K562 (cell line): ENCODE data around the gene DCAF6. TPM values are rescaled to one million over a fixed set of nuclear protein-coding genes. Genes with fewer than 3 reads are reported as not detected.

Experiments used
- ATAC-seq: fragments of 200-7000 bp; cut with Tn5 transposase; 3 replicates; pipeline ENCODE4 v1.9.1; 2020; ENCODE audit warnings: moderate library complexity
- BruUV-seq: library from RNA; stranded (reverse); fragments of 400-500 nt; replicated peaks from 2 replicates; lab custom pipeline; 2021; lab: Mats Ljungman, UMichigan
- CTCF ChIA-PET: fragments of 300-600 bp; formaldehyde crosslinking; extraction: SDS; loops from one replicate; lab custom pipeline; 2021; ENCODE audit warnings: low intra/inter-chr PET ratio; lab: Yijun Ruan, JAX
- POLR2A ChIA-PET: fragments of 300-600, 350-650 bp; sonication (Branson Sonifier 250); formaldehyde crosslinking; extraction: SDS; loops from one replicate; lab custom pipeline; 2021; ENCODE audit warnings: antibody characterized with exemption, inconsistent platforms; lab: Yijun Ruan, JAX
- DNase-seq, 4 experiments: peaks; one replicate each; pipeline versions ENCODE4 v3.0.0 to v3.0.0-alpha.2; 2011 to 2018; ENCODE audit warnings: low spot score in 3 of 4, mixed read lengths in 3 of 4; ENCODE audit errors: extremely low read depth in 1 of 4
- FAIRE-seq: peaks from 2 replicates; lab custom pipeline; 2011; peaks lifted over from hg19 to GRCh38; lab: Jason Lieb, UNC
- H2AFZ ChIP-seq: 2 replicates; pipeline ENCODE4 v1.6.0; 2011; ENCODE audit warnings: low read depth, low read length, control low read depth, inconsistent platforms
- H3K27ac ChIP-seq: fragments of 200-600 bp; 3 replicates; pipeline ENCODE4 v1.8.0; 2011; ENCODE audit warnings: low read depth, mild to moderate bottlenecking, control low read depth, inconsistent platforms, low read length, moderate library complexity, mixed read lengths; ENCODE audit errors: extremely low read depth
- H3K27me3 ChIP-seq, 2 experiments: fragments of 300-600 bp in 1 of 2; 2 replicates in 1 of 2; 3 replicates in 1 of 2; pipeline versions ENCODE4 v1.6.0 to v1.8.0; 2011; ENCODE audit warnings: inconsistent platforms in 2 of 2, low read length in 2 of 2, mild to moderate bottlenecking in 1 of 2, mixed read lengths in 1 of 2, moderate library complexity in 1 of 2; ENCODE audit not compliant: control insufficient read depth in 2 of 2, insufficient read depth in 2 of 2
- H3K36me3 ChIP-seq: fragments of 300-600 bp; 3 replicates; pipeline ENCODE4 v1.8.0; 2011; ENCODE audit warnings: mild to moderate bottlenecking, low read length, inconsistent platforms; ENCODE audit not compliant: control insufficient read depth, insufficient read depth
- H3K4me1 ChIP-seq, 2 experiments: fragments of 200-600 bp in 1 of 2; replicated peaks in 1 of 2; 2 replicates in 1 of 2; 3 replicates in 1 of 2; pipeline versions ENCODE4 v1.5.1 to v1.8.0; 2011; ENCODE audit warnings: inconsistent platforms in 2 of 2, low read length in 2 of 2, mild to moderate bottlenecking in 1 of 2, mixed read lengths in 1 of 2, moderate library complexity in 1 of 2; ENCODE audit not compliant: control insufficient read depth in 2 of 2, insufficient read depth in 2 of 2
- H3K4me2 ChIP-seq: 2 replicates; pipeline ENCODE4 v1.6.1; 2011; ENCODE audit warnings: low read length, control low read depth, inconsistent platforms, mixed read lengths; ENCODE audit not compliant: insufficient read depth
- H3K4me3 ChIP-seq: fragments of 200-600 bp; sonication (generic), shearing (Covaris generic); 2 replicates; pipeline ENCODE4 v1.5.1; 2016; ENCODE audit warnings: control low read depth, inconsistent platforms
- H3K79me2 ChIP-seq: fragments of 200-600 bp; 3 replicates; pipeline ENCODE4 v1.8.0; 2011; ENCODE audit warnings: low read length, inconsistent platforms; ENCODE audit not compliant: control insufficient read depth, insufficient read depth
- H3K9ac ChIP-seq, 2 experiments: 2 replicates each; pipeline versions ENCODE4 v1.6.0 to v1.6.1; 2011; ENCODE audit warnings: low read depth in 2 of 2, low read length in 2 of 2, control low read depth in 1 of 2, inconsistent platforms in 1 of 2, mild to moderate bottlenecking in 1 of 2, mixed read lengths in 1 of 2; ENCODE audit not compliant: insufficient read depth in 1 of 2
- H3K9me1 ChIP-seq: one replicate; pipeline ENCODE4 v1.6.0; 2011; ENCODE audit warnings: inconsistent platforms, mild to moderate bottlenecking, low read length, moderate library complexity; ENCODE audit not compliant: control insufficient read depth, insufficient read depth
- H3K9me3 ChIP-seq: replicated peaks from 2 replicates; pipeline ENCODE4 v1.5.1; 2011; ENCODE audit warnings: low read depth, low read length, inconsistent platforms; ENCODE audit not compliant: control insufficient read depth, insufficient read depth
- H4K20me1 ChIP-seq: replicated peaks from 2 replicates; pipeline ENCODE4 v1.6.1; 2011; ENCODE audit warnings: low read length, inconsistent platforms, mixed read lengths; ENCODE audit not compliant: control insufficient read depth, insufficient read depth
- ARID3A ChIP-seq: IDR thresholded peaks from 2 replicates; pipeline ENCODE4 v1.6.1; 2012; ENCODE audit warnings: low read depth, low read length, improper control_type of control experiment, borderline replicate concordance
- ATF3 ChIP-seq, 2 experiments: fragments of 450-650 bp in 1 of 2; sonication (generic) in 1 of 2; formaldehyde crosslinking in 1 of 2; IDR thresholded peaks in 1 of 2; conservative IDR thresholded peaks in 1 of 2; 2 replicates each; pipeline versions ENCODE4 v1.6.1 to v1.8.1; 2016 to 2023; ENCODE audit warnings: mild to moderate bottlenecking in 2 of 2, moderate library complexity in 2 of 2, inconsistent platforms in 1 of 2, missing genetic modification reagents in 1 of 2
- C11orf30 ChIP-seq: fragments of 450-650 bp; IDR thresholded peaks from 2 replicates; pipeline ENCODE4 v1.6.1; 2016; ENCODE audit warnings: low read depth, mild to moderate bottlenecking
- DPF2 ChIP-seq: fragments of 450-650 bp; IDR thresholded peaks from 2 replicates; pipeline ENCODE4 v1.6.1; 2016
- ESRRB ChIP-seq: fragments of 250-450 bp; sonication (Bioruptor Pico); IDR thresholded peaks from 2 replicates; pipeline ENCODE4 v1.5.0; 2020; ENCODE audit warnings: mild to moderate bottlenecking, moderate library complexity, borderline replicate concordance
- FOSL1 ChIP-seq: fragments of 200-800 bp; sonication (Bioruptor generic); conservative IDR thresholded peaks from 2 replicates; pipeline ENCODE4 v1.6.1; 2016; ENCODE audit warnings: missing genetic modification characterization, missing compliant biosample characterization
- HDAC1 ChIP-seq, 2 experiments: fragments of 450-650 bp; IDR thresholded peaks; 2 replicates each; pipeline ENCODE4 v1.6.1; 2016 to 2017; ENCODE audit warnings: inconsistent platforms in 1 of 2, mild to moderate bottlenecking in 1 of 2, moderate library complexity in 1 of 2
- MAFG ChIP-seq: fragments of 450-650 bp; conservative IDR thresholded peaks from 2 replicates; pipeline ENCODE4 v1.6.1; 2016; ENCODE audit warnings: missing genetic modification characterization, missing compliant biosample characterization
- MCM7 ChIP-seq, 2 experiments: fragments of 450-650 bp; IDR thresholded peaks; 2 replicates each; pipeline ENCODE4 v1.6.1; 2016 to 2018
- NBN ChIP-seq: fragments of 450-650 bp; IDR thresholded peaks from 2 replicates; pipeline ENCODE4 v1.6.1; 2016; ENCODE audit warnings: low read depth, mild to moderate bottlenecking
- NCOA2 ChIP-seq, 2 experiments: fragments of 450-650 bp; IDR thresholded peaks; 2 replicates each; pipeline ENCODE4 v1.6.1; 2018; ENCODE audit warnings: mild to moderate bottlenecking in 2 of 2, moderate library complexity in 1 of 2; ENCODE audit not compliant: partially characterized antibody in 2 of 2
- NCOR1 ChIP-seq: fragments of 450-650 bp; IDR thresholded peaks from 2 replicates; pipeline ENCODE4 v1.6.1; 2016; ENCODE audit warnings: mild to moderate bottlenecking, moderate library complexity
- POLR2A ChIP-seq: fragments of 450-650 bp; conservative IDR thresholded peaks from 2 replicates; pipeline ENCODE4 v1.6.1; 2016
- SMARCC2 ChIP-seq: fragments of 450-650 bp; IDR thresholded peaks from 2 replicates; pipeline ENCODE4 v1.6.1; 2017; ENCODE audit warnings: antibody characterized with exemption, moderate library complexity, mild to moderate bottlenecking, low read depth
- SMARCE1 ChIP-seq: fragments of 450-650 bp; IDR thresholded peaks from 2 replicates; pipeline ENCODE4 v1.7.1; 2016; ENCODE audit warnings: mild to moderate bottlenecking
- THRAP3 ChIP-seq: fragments of 450-650 bp; IDR thresholded peaks from 2 replicates; pipeline ENCODE4 v1.6.1; 2016; ENCODE audit warnings: mild to moderate bottlenecking, inconsistent platforms, borderline replicate concordance
- XRCC4 ChIP-seq: IDR thresholded peaks from one replicate; pipeline ENCODE4 v1.6.1; 2011; ENCODE audit not compliant: insufficient read depth, insufficient read length; ENCODE audit errors: extremely low read depth
- ZKSCAN8 ChIP-seq: fragments of 200-800 bp; sonication (Bioruptor generic); IDR thresholded peaks from 2 replicates; pipeline ENCODE4 v1.6.1; 2016; ENCODE audit warnings: missing genetic modification characterization, missing compliant biosample characterization
- ZNF224 ChIP-seq: sonication (generic); formaldehyde crosslinking; IDR thresholded peaks from 2 replicates; pipeline ENCODE4 v1.8.0; 2022; ENCODE audit warnings: mild to moderate bottlenecking, missing genetic modification reagents
- ZNF408 ChIP-seq: fragments of 250-450 bp; sonication (Bioruptor Pico); IDR thresholded peaks from 2 replicates; pipeline ENCODE4 v1.4.0; 2020; ENCODE audit warnings: low read depth, mild to moderate bottlenecking, moderate library complexity
- WGBS: fragments of 100-300 bp; shearing (Covaris generic); methylation state at CpG from one replicate; pipeline ENCODE4 v1.1.6; 2016; ENCODE audit warnings: low coverage, mixed read lengths; ENCODE audit not compliant: insufficient coverage; ENCODE audit errors: missing lambda C conversion rate; 5-methylcytosine and 5-hydroxymethylcytosine counted together
- in situ Hi-C: fragments of 300-500 bp; cut with MboI; formaldehyde crosslinking; loops from 4 replicates; pipeline ENCODE4 v1.15.0; 2018; ENCODE audit warnings: inconsistent platforms, mixed read lengths
- intact Hi-C: fragments of 100-400 bp; cut with micrococcal nuclease; formaldehyde crosslinking; loops from 2 replicates; pipeline ENCODE4 v1.14.2; 2022
- polyA plus RNA-seq, 8 experiments: library from polyadenylated mRNA; depleted of rRNA in 4 of 8; stranded (reverse) in 5 of 8; unstranded in 3 of 8; fragments of >200 nt; fragmentation: Nextera tagmentation in 2 of 8; fragmentation: Illumina TruSeq in 1 of 8; extraction: Ambion mirVana in 2 of 8; extraction: Trizol in 1 of 8; gene quantifications; 2 replicates each; pipeline versions ENCODE4 v1.2.1 to v1.2.3, GENCODE V29; 2011 to 2014; ENCODE audit warnings: inconsistent platforms in 1 of 8, missing spikeins in 1 of 8
- total RNA-seq, 7 experiments: library from RNA; depleted of rRNA in 6 of 7; stranded (reverse); fragments of >200 nt in 6 of 7; fragmentation: Illumina TruSeq in 2 of 7; extraction: Trizol in 2 of 7; gene quantifications; 2 replicates each; pipeline versions ENCODE4 v1.2.1 to v1.2.3, GENCODE V29; 2011 to 2021; ENCODE audit warnings: low replicate concordance in 1 of 7

DCAF6 gene
- total and polyA plus RNA-seq, 9 of the 15 experiments (the other 6 are each of a cell fraction or from before 2014, with no cell fraction given) = 19.1 to 102 (median 46.3) TPM

- no peak for TF ChIP-seq ARID3A
- TF ChIP-seq NCOR1 = peak; percentile 17; the same call in 1 of the 2 replicates
- TF ChIP-seq NCOA2 (IDR thresholded peaks at IDR 0.05; ENCODE audit: partially characterized antibody in 2 of 2) = no peak
- TF ChIP-seq ZKSCAN8 (CRISPR knock-in tag) = no peak
Observed at GRCh38 chr1:167922023-167922422, 14.5 kb upstream of the DCAF6 start (continued).

- H3K4me2 ChIP-seq = no peak overlapping the region
- 63% methylated on average over 1 of the region's 1 CpG for WGBS
- H3K4me3 ChIP-seq = no peak overlapping the region
- ATAC-seq (no peak), FAIRE-seq (no peak), DNase-seq (no peak)
- no peaks in the 10 kb centered on the region for H3K9me1 ChIP-seq
- BruUV-seq = no TSS peak
- H3K4me1 ChIP-seq = peaks cover 20 to 55% of the 10 kb centered on the region in 2 experiments
- H4K20me1 ChIP-seq = no peaks in the 10 kb centered on the region
- ChIA-PET CTCF (no interaction called here), POLR2A (interaction anchor here (0.7 kb wide), 1 partner anchor 80 kb away, joined by 3 read pairs; no protein-coding TSS in a partner anchor)
- peaks cover 42% of the 10 kb centered on the region for H3K36me3 ChIP-seq
- H3K9me3 ChIP-seq = no peaks in the 10 kb centered on the region
- H3K27ac ChIP-seq = peak overlapping the region; percentile 76; the same call in 2 of the 3 replicates
- peak overlapping the region in 1 of 2 experiments; percentile 67; a peak in 1 of 4 replicates for H3K9ac ChIP-seq
- TF ChIP-seq ZNF224 (CRISPR knock-in tag) (no peak), NBN (peak; percentile 58; the same call in 1 of the 2 replicates), MCM7 (IDR thresholded peaks at IDR 0.05) (peak in 1 of 2 experiments; percentile 59; a peak in 1 of 4 replicates), ATF3 (IDR thresholded peaks at IDR 0.05) (0 out of 2 replicates have a peak, but pooled peaks have one; percentile 25), ATF3 (CRISPR knock-in tag; conservative IDR thresholded peaks at IDR 0.05) (no peak; the same call in 1 of the 2 replicates), DPF2 (0 out of 2 replicates have a peak, but pooled peaks have one; percentile 18), HDAC1 (IDR thresholded peaks at IDR 0.05) (peak in 1 of 2 experiments; percentile 17; a peak in 1 of 4 replicates), THRAP3 (peak; percentile 53; the same call in 1 of the 2 replicates), C11orf30 (0 out of 2 replicates have a peak, but pooled peaks have one; percentile 12), ESRRB (no peak), SMARCC2 (peak; percentile 20; the same call in 1 of the 2 replicates), XRCC4 (no peak), FOSL1 (peak; percentile 52; the same call in 1 of the 2 replicates), SMARCE1 (0 out of 2 replicates have a peak, but pooled peaks have one; percentile 14), ZNF408 (CRISPR knock-in tag) (no peak), MAFG (peak; percentile 34; the same call in 1 of the 2 replicates), POLR2A (0 out of 2 replicates have a peak, but pooled peaks have one; percentile 21)
- H2AFZ ChIP-seq = no peak overlapping the region
- intact Hi-C loops (loop anchor here (5.0 kb wide), 1 partner anchor 200 kb away; the partner anchor contains the start of gene MPZL1), in situ Hi-C loops (no loop called here)
- peaks cover 82% of the 10 kb centered on the region for H3K79me2 ChIP-seq
- H3K27me3 ChIP-seq = no peaks in the 10 kb centered on the region
Observed at GRCh38 chr1:167922611-167923074, 13.8 kb upstream of the DCAF6 start.
